ENCODE measurements around the gene TMEM245.
"Not testable (repeated sequence)": the region's sequence is repeated elsewhere in the genome, so short reads cannot be mapped to it uniquely, and the experiment has no call there.

Gene TMEM245

GRCh38 chr9:109139851-109140250, 20.1 kb upstream of the TMEM245 start:
- no peak for DNase-seq
- in situ Hi-C loops (cut with HindIII; ENCODE audit: low pct_ligation_motif_present, low pct_unique_long_range_greater_than_20kb, low sequenced_read_pairs) = no loop called here

- in situ Hi-C loops (cut with HindIII; ENCODE audit: low pct_ligation_motif_present, low pct_unique_long_range_greater_than_20kb, low sequenced_read_pairs) = no loop called here
Observed at GRCh38 chr9:109138421-109138820, 18.7 kb upstream of the TMEM245 start.

GRCh38 chr9:109134167-109134578, 14.4 kb upstream of the TMEM245 start:
- DNase-seq = no peak
- in situ Hi-C loops (cut with HindIII; ENCODE audit: low pct_ligation_motif_present, low pct_unique_long_range_greater_than_20kb, low sequenced_read_pairs) = no loop called here

More at GRCh38 chr9:109138421-109138820, 18.7 kb upstream of the TMEM245 start:
- no peak for DNase-seq

GRCh38 chr9:109133533-109133932, 13.8 kb upstream of the TMEM245 start:
- DNase-seq = no peak
- in situ Hi-C loops (cut with HindIII; ENCODE audit: low pct_ligation_motif_present, low pct_unique_long_range_greater_than_20kb, low sequenced_read_pairs) = no loop called here

GRCh38 chr9:109132567-109133021, 12.8 kb upstream of the TMEM245 start:
- no peak for DNase-seq
- in situ Hi-C loops (cut with HindIII; ENCODE audit: low pct_ligation_motif_present, low pct_unique_long_range_greater_than_20kb, low sequenced_read_pairs) = no loop called here

- DNase-seq = no peak
- in situ Hi-C loops (cut with HindIII; ENCODE audit: low pct_ligation_motif_present, low pct_unique_long_range_greater_than_20kb, low sequenced_read_pairs) = no loop called here
Observed at GRCh38 chr9:109129470-109130197, 9.9 kb upstream of the TMEM245 start.

- in situ Hi-C loops (cut with HindIII; ENCODE audit: low pct_ligation_motif_present, low pct_unique_long_range_greater_than_20kb, low sequenced_read_pairs); DNase-seq: not testable (repeated sequence)
Observed at GRCh38 chr9:109126671-109127070, 6.9 kb upstream of the TMEM245 start.

- no peak for DNase-seq
- in situ Hi-C loops (cut with HindIII; ENCODE audit: low pct_ligation_motif_present, low pct_unique_long_range_greater_than_20kb, low sequenced_read_pairs) = no loop called here
Observed at GRCh38 chr9:109124121-109124520, 4.4 kb upstream of the TMEM245 start.

GRCh38 chr9:109122726-109123621, 3.2 kb upstream of the TMEM245 start:
- in situ Hi-C loops (cut with HindIII; ENCODE audit: low pct_ligation_motif_present, low pct_unique_long_range_greater_than_20kb, low sequenced_read_pairs) = no loop called here
- DNase-seq = no peak

GRCh38 chr9:109121232-109121796, 1.6 kb upstream of the TMEM245 start:
- DNase-seq = no peak
- in situ Hi-C loops (cut with HindIII; ENCODE audit: low pct_ligation_motif_present, low pct_unique_long_range_greater_than_20kb, low sequenced_read_pairs) = no loop called here

- DNase-seq = no peak
- in situ Hi-C loops (cut with HindIII; ENCODE audit: low pct_ligation_motif_present, low pct_unique_long_range_greater_than_20kb, low sequenced_read_pairs) = no loop called here
Observed at GRCh38 chr9:109120204-109120789, 550 bp upstream of the TMEM245 start.

GRCh38 chr9:109118808-109119438, 824 bp downstream of the TMEM245 start:
- peak; percentile 24 for DNase-seq
- in situ Hi-C loops (cut with HindIII; ENCODE audit: low pct_ligation_motif_present, low pct_unique_long_range_greater_than_20kb, low sequenced_read_pairs) = no loop called here

- peak; percentile 86 for DNase-seq
- in situ Hi-C loops (cut with HindIII; ENCODE audit: low pct_ligation_motif_present, low pct_unique_long_range_greater_than_20kb, low sequenced_read_pairs) = no loop called here
Observed at GRCh38 chr9:109117856-109118807, 1.6 kb downstream of the TMEM245 start.

GRCh38 chr9:109115931-109116526, 3.7 kb downstream of the TMEM245 start:
- in situ Hi-C loops (cut with HindIII; ENCODE audit: low pct_ligation_motif_present, low pct_unique_long_range_greater_than_20kb, low sequenced_read_pairs) = no loop called here
- DNase-seq = no peak

GRCh38 chr9:109114670-109115069, 5.1 kb downstream of the TMEM245 start:
- DNase-seq = peak; percentile 82
- in situ Hi-C loops (cut with HindIII; ENCODE audit: low pct_ligation_motif_present, low pct_unique_long_range_greater_than_20kb, low sequenced_read_pairs) = no loop called here

- in situ Hi-C loops (cut with HindIII; ENCODE audit: low pct_ligation_motif_present, low pct_unique_long_range_greater_than_20kb, low sequenced_read_pairs) = no loop called here
- DNase-seq = no peak
Observed at GRCh38 chr9:109113892-109114609, 5.7 kb downstream of the TMEM245 start.
